ENCODE data around the gene CIB2. TPM values are rescaled to one million over a fixed set of nuclear protein-coding genes. Genes with fewer than 3 reads are reported as not detected.

Gene CIB2
- total RNA-seq, 2 donors from 2014 or later = 0.67 to 1.8 TPM

- ATAC-seq (no peak), DNase-seq (ENCODE audit: low spot score) (no peak)
- Mint-ChIP-seq H3K9me3 (no peaks in the 10 kb centered on the region), H3K36me3 (no peaks in the 10 kb centered on the region), H3K27me3 (no peaks in the 10 kb centered on the region), H3K27ac (peak overlapping the region in 1 of 2 donors; percentile 94), H3K4me1 (ENCODE audit: low read depth in 2 of 2) (peaks cover 21 to 48% of the 10 kb centered on the region in 2 donors), H3K4me3 (no peak overlapping the region)
These were observed 63.7 kb downstream of the CIB2 start for GRCh38 chr15:78067328-78068228.

DNA sequence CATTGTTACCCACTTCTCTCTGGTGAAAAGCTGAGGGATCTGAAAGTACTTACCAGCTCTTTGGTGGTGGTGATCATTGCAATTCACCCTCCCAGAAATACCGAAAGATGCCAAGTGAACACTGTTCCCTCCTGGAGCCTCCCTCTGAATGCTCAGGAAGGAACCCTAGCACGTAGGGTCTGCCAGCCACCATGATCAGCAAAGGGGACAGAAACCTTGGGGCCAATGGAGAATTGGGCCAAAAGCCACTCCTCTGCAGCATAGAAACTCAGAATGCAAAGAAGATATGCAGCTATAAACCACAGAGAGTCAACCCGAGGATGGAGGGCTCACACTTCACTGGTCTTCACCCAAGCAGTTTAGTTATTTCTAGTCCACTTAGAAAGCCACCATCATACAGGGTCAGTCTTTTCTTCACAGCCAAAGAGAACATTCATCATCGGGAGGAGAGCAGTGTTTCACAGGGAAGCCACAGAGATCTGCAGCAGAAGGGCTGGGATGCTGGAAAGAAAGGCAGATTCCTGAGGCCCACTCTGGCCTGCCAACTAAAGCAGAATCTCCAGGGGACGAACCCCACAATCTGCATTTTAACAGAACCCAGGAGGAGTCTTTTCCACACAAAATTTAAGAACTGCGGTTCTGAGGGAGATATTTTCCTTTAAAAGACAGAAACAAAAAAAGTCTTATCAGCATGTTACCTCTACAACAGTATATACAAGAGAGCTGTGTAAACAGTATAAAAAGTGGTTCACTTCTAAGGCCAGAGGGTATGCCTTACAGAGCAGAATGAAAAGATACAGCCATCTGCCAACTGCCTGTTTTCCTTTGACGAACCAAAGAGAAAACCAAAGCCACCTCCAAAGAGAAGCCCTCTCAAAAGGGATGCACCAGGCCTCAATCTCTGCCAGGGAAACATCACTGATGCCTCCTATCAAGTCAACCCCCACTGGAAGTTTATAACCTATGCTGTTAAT lies 65.0 kb downstream of the CIB2 start:
- Mint-ChIP-seq H3K27me3 (no peaks in the 10 kb centered on the region), H3K4me3 (no peak overlapping the region), H3K27ac (no peak overlapping the region), H3K4me1 (ENCODE audit: low read depth in 2 of 2) (peaks cover 18 to 48% of the 10 kb centered on the region in 2 donors), H3K9me3 (no peaks in the 10 kb centered on the region), H3K36me3 (no peaks in the 10 kb centered on the region)
- ATAC-seq = peak; percentile 48 to 76
- no peak for DNase-seq (ENCODE audit: low spot score)

GRCh38 chr15:78065284-78065872 lies 65.9 kb downstream of the CIB2 start:
- DNase-seq (ENCODE audit: low spot score) = no peak
- H3K27me3 Mint-ChIP-seq = no peaks in the 10 kb centered on the region
- no peaks in the 10 kb centered on the region for H3K36me3 Mint-ChIP-seq
- H3K27ac Mint-ChIP-seq = no peak overlapping the region
- ATAC-seq = peak; percentile 21 to 61
- no peaks in the 10 kb centered on the region for H3K9me3 Mint-ChIP-seq
- H3K4me1 Mint-ChIP-seq (ENCODE audit: low read depth in 2 of 2) = peaks cover 17 to 48% of the 10 kb centered on the region in 2 donors
- H3K4me3 Mint-ChIP-seq = no peak overlapping the region

DNA sequence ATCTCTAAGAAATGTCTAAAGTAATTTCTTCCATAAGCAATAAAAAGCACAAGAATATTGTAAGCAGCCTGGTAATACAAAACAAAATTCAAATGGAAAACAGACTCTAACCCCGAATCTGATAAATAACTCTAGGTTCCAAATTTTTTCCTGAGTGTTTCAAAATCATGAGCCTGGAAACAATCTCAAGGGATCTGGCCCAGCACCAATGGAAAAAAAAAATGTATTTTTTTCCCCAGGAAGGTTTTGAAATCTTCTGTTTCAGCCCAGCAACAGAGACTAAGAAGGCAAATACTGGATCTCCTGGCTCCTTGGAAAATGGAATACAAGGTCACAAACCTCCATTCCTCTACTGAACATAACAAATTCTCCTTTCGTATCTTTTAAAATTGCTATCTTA lies 66.7 kb downstream of the CIB2 start:
- ATAC-seq = no peak
- no peak for DNase-seq (ENCODE audit: low spot score)
- Mint-ChIP-seq H3K9me3 (no peaks in the 10 kb centered on the region), H3K4me1 (ENCODE audit: low read depth in 2 of 2) (peaks cover 23 to 42% of the 10 kb centered on the region in 2 donors), H3K27ac (no peak overlapping the region), H3K36me3 (no peaks in the 10 kb centered on the region), H3K4me3 (no peak overlapping the region), H3K27me3 (no peaks in the 10 kb centered on the region)

GRCh38 chr15:78063970-78064385 lies 67.3 kb downstream of the CIB2 start:
- Mint-ChIP-seq H3K27ac (no peak overlapping the region), H3K9me3 (no peaks in the 10 kb centered on the region), H3K27me3 (no peaks in the 10 kb centered on the region), H3K36me3 (no peaks in the 10 kb centered on the region), H3K4me1 (ENCODE audit: low read depth in 2 of 2) (peaks cover 27 to 40% of the 10 kb centered on the region in 2 donors), H3K4me3 (no peak overlapping the region)
- DNase-seq (ENCODE audit: low spot score) (no peak), ATAC-seq (no peak)

DNA sequence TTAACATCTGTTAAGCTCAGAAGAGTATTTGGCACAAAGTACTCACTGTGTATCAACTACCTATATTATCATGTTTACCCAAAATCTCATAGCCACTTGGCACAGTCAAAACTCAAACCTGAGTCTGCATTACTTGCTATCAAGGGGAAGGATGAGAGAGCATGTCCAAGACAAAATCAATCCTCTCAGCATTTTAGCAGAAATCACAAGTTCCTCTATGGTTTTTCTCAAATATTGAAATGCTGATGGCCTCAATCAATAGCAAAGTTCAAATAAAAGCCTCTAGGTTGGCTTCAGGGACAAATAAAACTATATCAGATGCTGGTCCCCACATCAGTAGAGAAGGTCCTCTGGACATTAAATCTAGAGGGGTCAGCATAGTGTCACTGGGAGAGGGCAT lies 68.0 kb downstream of the CIB2 start:
- peaks cover 32 to 36% of the 10 kb centered on the region in 2 donors for H3K4me1 Mint-ChIP-seq (ENCODE audit: low read depth in 2 of 2)
- H3K27ac Mint-ChIP-seq = peak overlapping the region; percentile 53 to 55
- H3K36me3 Mint-ChIP-seq = no peaks in the 10 kb centered on the region
- DNase-seq (ENCODE audit: low spot score) (no peak), ATAC-seq (no peak)
- peak overlapping the region; percentile 84 for H3K4me3 Mint-ChIP-seq
- H3K9me3 Mint-ChIP-seq = no peaks in the 10 kb centered on the region
- H3K27me3 Mint-ChIP-seq = no peaks in the 10 kb centered on the region

GRCh38 chr15:78061963-78062427 lies 69.2 kb downstream of the CIB2 start:
- H3K27me3 Mint-ChIP-seq = no peaks in the 10 kb centered on the region
- peaks cover 25 to 33% of the 10 kb centered on the region in 2 donors for H3K4me1 Mint-ChIP-seq (ENCODE audit: low read depth in 2 of 2)
- DNase-seq (ENCODE audit: low spot score) (no peak), ATAC-seq (peak; percentile 63 to 74)
- no peaks in the 10 kb centered on the region for H3K9me3 Mint-ChIP-seq
- H3K4me3 Mint-ChIP-seq = peak overlapping the region; percentile 84
- peak overlapping the region; percentile 64 to 79 for H3K27ac Mint-ChIP-seq
- H3K36me3 Mint-ChIP-seq = no peaks in the 10 kb centered on the region

GRCh38 chr15:78060232-78060631 lies 71.0 kb downstream of the CIB2 start:
- Mint-ChIP-seq H3K4me1 (ENCODE audit: low read depth in 2 of 2) (peaks cover 37 to 50% of the 10 kb centered on the region in 2 donors), H3K27ac (no peak overlapping the region), H3K36me3 (no peaks in the 10 kb centered on the region), H3K9me3 (no peaks in the 10 kb centered on the region), H3K27me3 (no peaks in the 10 kb centered on the region), H3K4me3 (no peak overlapping the region)
- no peak for DNase-seq (ENCODE audit: low spot score)
- no peak for ATAC-seq

DNA sequence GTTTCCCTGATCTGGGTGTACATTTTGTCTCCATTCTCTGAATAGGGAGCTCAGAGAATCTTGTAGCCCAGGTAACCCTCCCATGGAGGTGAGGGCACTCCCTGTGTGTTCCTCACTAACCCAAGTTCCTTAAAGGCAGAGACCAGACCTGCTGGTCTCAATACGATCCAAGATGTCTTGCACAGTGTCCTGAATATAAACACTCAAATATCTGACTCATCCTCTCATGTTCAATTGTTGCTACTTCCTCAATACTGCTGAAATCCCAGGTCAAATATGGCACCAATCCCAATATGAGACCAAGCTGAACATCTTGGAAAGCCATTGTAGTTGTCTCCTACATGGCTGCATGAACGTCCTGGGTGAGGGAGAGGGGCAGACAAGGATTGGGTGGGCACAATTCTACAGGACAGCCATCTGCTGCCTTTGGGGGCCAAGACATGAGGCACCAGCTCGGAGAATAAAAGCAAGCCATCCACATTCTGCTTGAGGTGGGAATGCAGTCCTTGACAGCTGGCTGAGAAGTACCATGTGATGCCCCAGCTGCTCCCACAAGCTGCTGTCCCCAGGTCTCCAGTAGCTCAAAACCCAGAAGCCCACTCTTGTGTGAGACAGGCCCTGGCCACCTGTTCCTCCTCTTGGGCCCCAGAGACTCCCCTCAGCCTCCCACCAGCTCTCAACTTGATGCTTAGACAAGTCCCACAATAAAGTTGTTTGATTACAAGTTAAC lies 72.0 kb downstream of the CIB2 start:
- H3K9me3 Mint-ChIP-seq = no peaks in the 10 kb centered on the region
- no peak overlapping the region for H3K4me3 Mint-ChIP-seq
- H3K36me3 Mint-ChIP-seq = no peaks in the 10 kb centered on the region
- DNase-seq (ENCODE audit: low spot score) (no peak), ATAC-seq (peak in 1 of 2 donors; percentile 11)
- H3K27me3 Mint-ChIP-seq = no peaks in the 10 kb centered on the region
- H3K4me1 Mint-ChIP-seq (ENCODE audit: low read depth in 2 of 2) = peaks cover 41 to 59% of the 10 kb centered on the region in 2 donors
- peak overlapping the region; percentile 2 to 62 for H3K27ac Mint-ChIP-seq

- H3K9me3 Mint-ChIP-seq = no peaks in the 10 kb centered on the region
- H3K4me3 Mint-ChIP-seq = no peak overlapping the region
- no peaks in the 10 kb centered on the region for H3K36me3 Mint-ChIP-seq
- peaks cover 41 to 65% of the 10 kb centered on the region in 2 donors for H3K4me1 Mint-ChIP-seq (ENCODE audit: low read depth in 2 of 2)
- no peaks in the 10 kb centered on the region for H3K27me3 Mint-ChIP-seq
- DNase-seq (ENCODE audit: low spot score) = no peak
- peak overlapping the region; percentile 2 to 62 for H3K27ac Mint-ChIP-seq
- ATAC-seq = no peak
These were observed 72.8 kb downstream of the CIB2 start for GRCh38 chr15:78058401-78058935.

DNA sequence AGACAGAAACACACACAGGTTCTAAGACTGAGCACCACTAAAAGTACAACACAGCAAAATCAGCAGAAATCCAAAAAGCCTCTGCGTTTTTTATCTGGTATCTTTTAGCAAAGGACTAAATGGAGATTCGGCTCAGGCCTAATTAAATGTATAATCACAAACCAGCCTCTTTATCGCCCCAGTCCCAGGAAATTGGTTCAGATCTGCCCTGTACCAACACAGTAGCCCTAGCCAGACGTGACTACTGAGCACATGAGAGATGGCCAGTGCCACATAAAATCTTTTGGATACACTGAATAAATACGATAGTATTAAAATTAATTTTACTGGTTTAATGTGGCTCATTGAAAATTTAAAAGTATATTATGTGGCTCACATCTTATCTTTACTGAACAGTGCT lies 73.4 kb downstream of the CIB2 start:
- Mint-ChIP-seq H3K27me3 (no peaks in the 10 kb centered on the region), H3K27ac (peak overlapping the region in 1 of 2 donors; percentile 62), H3K36me3 (no peaks in the 10 kb centered on the region), H3K4me1 (ENCODE audit: low read depth in 2 of 2) (peaks cover 38 to 66% of the 10 kb centered on the region in 2 donors), H3K4me3 (no peak overlapping the region), H3K9me3 (no peaks in the 10 kb centered on the region)
- ATAC-seq (no peak), DNase-seq (ENCODE audit: low spot score) (no peak)

DNA sequence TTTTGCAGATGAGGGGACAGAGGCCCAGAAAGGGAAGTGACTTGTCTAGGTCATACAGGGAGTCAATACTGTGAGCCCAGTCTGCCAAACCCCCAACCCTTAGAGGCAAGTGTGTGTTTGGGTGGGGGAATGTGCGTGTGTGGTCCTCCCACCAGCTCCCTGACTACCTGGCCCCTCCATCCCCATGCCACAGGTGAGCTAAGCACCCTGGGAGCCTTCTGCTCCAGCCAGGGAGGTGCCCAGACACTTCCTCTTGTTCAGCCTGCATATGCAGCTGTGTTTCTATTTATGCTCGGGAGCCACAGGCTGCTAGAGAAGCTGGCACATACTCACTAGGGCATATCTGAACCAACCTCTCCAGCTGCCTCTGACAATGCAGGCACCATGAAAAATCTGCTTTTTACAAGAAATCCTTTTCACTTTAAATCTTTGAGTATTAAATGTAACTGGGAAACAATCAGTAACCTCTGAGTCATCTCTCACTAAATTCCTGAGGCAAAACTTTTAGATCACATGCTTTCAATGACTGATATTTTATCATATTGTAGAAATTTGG lies 74.5 kb downstream of the CIB2 start:
- DNase-seq (ENCODE audit: low spot score) (no peak), ATAC-seq (no peak)
- H3K4me1 Mint-ChIP-seq (ENCODE audit: low read depth in 2 of 2) = peaks cover 41 to 67% of the 10 kb centered on the region in 2 donors
- H3K27ac Mint-ChIP-seq = peak overlapping the region; percentile 15 to 74
- H3K9me3 Mint-ChIP-seq = no peaks in the 10 kb centered on the region
- H3K4me3 Mint-ChIP-seq = peak overlapping the region; percentile 30
- H3K36me3 Mint-ChIP-seq = peaks cover 6% of the 10 kb centered on the region
- H3K27me3 Mint-ChIP-seq = no peaks in the 10 kb centered on the region
